NCI-H748 (cell line): ENCODE results near the gene CCDC7.
"Not testable (repeated sequence)": the region's sequence is repeated elsewhere in the genome, so short reads cannot be mapped to it uniquely, and the experiment has no call there.

ENCODE experiments used
- DNase-seq: peaks from one replicate; lab custom pipeline; 2025; ENCODE audit not compliant: unreplicated experiment; lab: John Stamatoyannopoulos, UW

CCDC7 gene

DNA sequence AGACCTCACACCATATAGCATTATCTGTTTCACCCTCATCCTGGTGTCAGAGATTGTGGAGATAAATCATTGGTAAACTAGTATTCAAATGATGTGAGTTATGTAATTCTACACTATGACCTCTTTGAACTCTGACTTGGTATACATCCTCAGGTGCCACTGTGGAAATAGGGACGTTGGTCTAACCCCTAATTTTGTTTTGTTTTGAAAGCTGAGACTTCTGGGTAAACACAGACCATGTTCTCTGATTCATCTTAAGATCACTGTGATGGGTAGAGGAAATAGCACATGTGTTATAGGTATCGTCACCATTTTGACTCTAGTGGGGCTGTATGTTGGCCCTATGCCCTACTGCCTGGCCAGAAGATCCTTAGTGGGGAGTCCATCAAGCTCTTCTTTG is 241.6 kb downstream of the CCDC7 start:
- no peak for DNase-seq

GRCh38 chr10:32692174-32692573 is 246.2 kb downstream of the CCDC7 start:
- peak; percentile 9 for DNase-seq

GRCh38 chr10:32693441-32693979 is 247.6 kb downstream of the CCDC7 start:
- no peak for DNase-seq

GRCh38 chr10:32699683-32700082 is 253.7 kb downstream of the CCDC7 start:
- DNase-seq = not testable (repeated sequence)

- DNase-seq = no peak
These were observed 267.6 kb downstream of the CCDC7 start for GRCh38 chr10:32713560-32713959.

GRCh38 chr10:32731527-32731926 is 285.6 kb downstream of the CCDC7 start:
- DNase-seq = no peak

- no peak for DNase-seq
These were observed 293.0 kb downstream of the CCDC7 start for GRCh38 chr10:32738958-32739357.

DNA sequence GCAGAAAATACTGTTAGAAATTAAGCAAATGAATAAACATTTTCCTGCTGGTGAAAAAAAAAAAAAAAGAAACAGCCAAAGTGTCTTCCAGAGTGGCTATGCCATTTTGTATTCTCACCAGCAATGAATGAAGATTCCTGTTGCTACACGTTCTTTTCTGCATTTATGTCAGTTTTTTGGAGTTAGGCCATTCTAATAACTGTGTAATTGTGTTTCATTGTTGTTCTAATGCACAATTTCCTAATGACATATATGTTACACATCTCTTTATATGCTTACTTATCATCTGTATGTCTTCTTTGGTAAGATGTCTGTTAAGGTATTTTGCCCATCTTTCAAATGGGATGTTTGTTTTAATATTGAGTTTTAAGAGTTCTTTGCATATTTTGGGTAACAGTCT is 298.4 kb downstream of the CCDC7 start:
- DNase-seq = no peak

DNA sequence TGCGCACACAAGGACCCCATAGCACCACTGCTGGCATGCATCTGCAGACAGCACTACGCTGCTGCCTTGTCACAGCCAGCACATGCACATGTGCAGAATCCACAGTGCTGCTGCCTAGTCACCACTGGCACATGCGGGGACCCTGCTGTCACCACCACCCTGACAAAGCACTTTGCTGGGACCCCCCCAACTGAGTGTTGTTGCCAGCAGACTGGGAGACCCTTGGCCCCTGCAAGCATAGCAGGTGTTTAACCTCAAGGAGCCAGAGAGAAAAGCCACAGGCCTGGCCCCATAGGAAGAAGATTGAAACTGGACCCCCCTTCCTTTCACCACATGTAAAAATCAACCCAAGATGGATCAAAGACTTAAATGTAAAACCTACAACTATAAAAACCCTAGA is 300.9 kb downstream of the CCDC7 start:
- DNase-seq = no peak

DNA sequence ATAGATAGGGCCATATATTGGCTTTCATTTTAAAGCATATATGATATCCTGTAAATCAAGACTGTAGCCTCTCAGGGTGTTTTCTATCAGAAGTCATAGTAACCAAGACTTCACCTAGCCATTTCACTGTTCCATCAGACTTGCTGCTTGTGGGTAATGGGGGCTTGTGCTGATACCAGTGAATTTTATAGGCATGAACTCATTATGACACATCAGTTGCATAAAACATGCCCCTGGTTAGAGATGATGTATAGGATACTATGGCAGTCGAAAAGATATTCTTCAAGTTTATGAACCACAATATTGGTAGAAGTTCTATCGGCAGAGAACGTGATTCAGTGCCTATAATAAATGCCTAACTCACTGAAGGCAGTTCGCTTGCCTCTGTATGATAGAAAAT is 305.6 kb downstream of the CCDC7 start:
- no peak for DNase-seq

- not testable (repeated sequence) for DNase-seq
These were observed 309.0 kb downstream of the CCDC7 start for GRCh38 chr10:32754900-32755299.

- no peak for DNase-seq
These were observed 325.3 kb downstream of the CCDC7 start for GRCh38 chr10:32771217-32771616.

DNA sequence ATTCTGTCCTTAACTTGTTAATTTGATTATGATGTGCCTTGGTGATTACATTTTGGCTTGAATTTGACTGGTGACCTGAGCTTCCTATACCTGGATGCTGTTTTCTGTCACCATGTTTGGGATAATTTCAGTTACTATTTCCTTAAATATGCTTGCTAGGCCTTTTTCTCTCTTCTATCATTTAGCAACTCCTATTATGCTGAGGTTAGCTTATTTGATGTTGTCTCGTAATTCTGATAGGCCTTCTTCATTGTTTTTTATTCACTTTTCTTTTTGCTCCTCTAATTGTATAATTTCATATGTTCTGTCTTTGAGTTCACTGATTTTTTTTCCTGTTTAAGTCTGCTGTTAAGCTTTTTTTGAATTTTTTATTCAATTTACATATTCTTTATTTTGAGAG is 327.2 kb downstream of the CCDC7 start:
- no peak for DNase-seq

DNA sequence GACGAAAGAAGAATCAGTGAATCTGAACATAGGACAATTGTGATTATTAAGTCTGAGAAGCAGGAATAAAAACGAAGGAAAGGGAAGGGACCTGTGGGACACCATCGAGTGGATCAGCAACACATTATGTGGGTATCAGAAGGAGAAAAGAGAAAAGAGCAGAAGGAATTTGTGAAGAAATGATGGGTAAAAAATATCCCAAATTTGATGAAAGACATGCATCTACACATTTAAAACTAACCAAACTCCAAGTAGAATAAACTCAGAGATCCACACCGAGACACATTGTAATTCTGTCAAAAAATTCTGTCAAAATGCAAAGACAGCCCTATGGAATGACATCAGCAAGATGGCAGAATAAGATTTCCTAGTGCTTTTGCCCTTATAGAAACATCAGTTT is 341.0 kb downstream of the CCDC7 start:
- no peak for DNase-seq

GRCh38 chr10:32787690-32788284 is 341.8 kb downstream of the CCDC7 start:
- no peak for DNase-seq

- no peak for DNase-seq
These were observed 342.4 kb downstream of the CCDC7 start for GRCh38 chr10:32788359-32788758.

GRCh38 chr10:32790483-32790882 is 344.5 kb downstream of the CCDC7 start:
- no peak for DNase-seq

GRCh38 chr10:32793033-32793432 is 347.1 kb downstream of the CCDC7 start:
- no peak for DNase-seq

- DNase-seq = peak; percentile 28
These were observed 349.8 kb downstream of the CCDC7 start for GRCh38 chr10:32795598-32796183.

- peak; percentile 0 for DNase-seq
These were observed 351.5 kb downstream of the CCDC7 start for GRCh38 chr10:32797393-32797792.

DNA sequence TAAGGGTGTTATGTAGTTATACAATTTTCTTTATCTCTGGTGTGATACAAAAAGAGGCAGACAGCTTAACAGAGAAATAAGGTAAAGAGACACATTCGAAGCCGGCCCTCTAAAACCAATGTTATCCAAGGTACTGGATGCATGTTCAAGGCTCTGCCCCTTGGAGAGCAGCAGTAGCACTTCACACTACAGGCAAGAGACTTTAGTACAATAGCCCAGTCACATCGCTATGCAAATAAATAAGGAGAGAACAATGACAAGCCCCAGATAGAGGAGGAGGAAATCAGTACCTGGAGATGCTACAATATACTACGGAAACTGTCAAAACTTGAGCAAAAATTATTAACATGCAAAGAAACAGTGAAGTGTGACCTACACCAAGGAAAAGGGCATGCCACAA is 401.0 kb downstream of the CCDC7 start:
- DNase-seq = no peak

DNA sequence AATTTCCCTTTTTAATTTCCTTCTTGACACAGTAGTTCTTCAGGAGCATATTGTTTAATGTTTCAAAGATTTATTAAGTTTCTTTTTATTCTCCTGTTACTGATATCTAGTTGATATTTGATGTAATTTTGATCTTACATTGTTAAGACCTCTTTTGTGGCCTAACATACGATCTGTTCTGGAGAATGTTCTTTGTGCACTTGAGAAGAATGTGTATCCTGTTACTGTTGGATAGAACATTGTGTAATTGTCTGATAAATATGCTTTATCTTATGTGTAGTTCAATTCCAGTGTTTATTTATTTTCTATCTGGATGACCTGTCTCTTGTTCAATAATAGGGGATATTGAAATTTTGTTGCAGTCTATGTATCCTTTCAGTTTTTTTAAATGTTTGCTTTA is 405.4 kb downstream of the CCDC7 start:
- no peak for DNase-seq

GRCh38 chr10:32854435-32854834 is 408.5 kb downstream of the CCDC7 start:
- no peak for DNase-seq
